Esophagus muscularis mucosa (tissue), 4 donors: Measurements from ENCODE around the gene PRKN. TPM values are rescaled to one million over a fixed set of nuclear protein-coding genes. Genes with fewer than 3 reads are reported as not detected.

Experiments used
- DNase-seq: peaks from one replicate; pipeline ENCODE4 v3.0.0-alpha.2; 2017; ENCODE audit errors: extremely low spot score
- H3K27ac ChIP-seq, 4 donors: fragments of 200-600 bp; sonication (generic); replicated peaks in 1 of 4; 1 replicate in 3 of 4; 2 replicates in 1 of 4; pipeline ENCODE4 v1.5.1; 2016 to 2019; ENCODE audit warnings: mild to moderate bottlenecking in 1 of 4
- H3K27me3 ChIP-seq, 4 donors: fragments of 200-600 bp; sonication (generic); one replicate each; pipeline versions ENCODE4 v1.5.1 to v1.6.0; 2016 to 2019
- H3K36me3 ChIP-seq, 4 donors: fragments of 200-600 bp; sonication (generic); one replicate each; pipeline ENCODE4 v1.5.1; 2016 to 2019
- H3K4me1 ChIP-seq, 4 donors: fragments of 200-600 bp; sonication (generic); one replicate each; pipeline ENCODE4 v1.5.1; 2016 to 2019
- H3K4me3 ChIP-seq, 4 donors: fragments of 200-600 bp; sonication (generic); 1 replicate in 2 of 4; 2 replicates in 2 of 4; pipeline ENCODE4 v1.5.1; 2016 to 2019; ENCODE audit warnings: mild to moderate bottlenecking in 4 of 4, moderate library complexity in 1 of 4
- H3K9me3 ChIP-seq, 4 donors: fragments of 200-600 bp; sonication (generic); 1 replicate in 3 of 4; 2 replicates in 1 of 4; pipeline ENCODE4 v1.5.1; 2016 to 2019
- EP300 ChIP-seq: sonication (generic); formaldehyde crosslinking; IDR thresholded peaks from one replicate; pipeline ENCODE4 v1.6.1; 2017; ENCODE audit warnings: antibody characterized with exemption
- POLR2A ChIP-seq: fragments of 450-650 bp; IDR thresholded peaks from one replicate; pipeline ENCODE4 v1.6.1; 2017; ENCODE audit warnings: antibody characterized with exemption, moderate library complexity, mild to moderate bottlenecking, low read depth
- POLR2AphosphoS5 ChIP-seq, 2 donors: sonication (generic); formaldehyde crosslinking; IDR thresholded peaks; one replicate each; pipeline ENCODE4 v1.6.1; 2017; ENCODE audit warnings: antibody characterized with exemption in 2 of 2
- WGBS: methylation state at CpG from one replicate; pipeline ENCODE4 v1.1.5; 2018; 5-methylcytosine and 5-hydroxymethylcytosine counted together
- intact Hi-C: fragments of 100-400 bp; cut with DNase I; formaldehyde crosslinking; loops from one replicate; pipeline ENCODE4 v1.15.1; 2023
- total RNA-seq, 4 donors: library from RNA; depleted of rRNA; stranded (reverse); fragments of >200 nt; gene quantifications; one replicate each; pipeline versions ENCODE4 v1.1.0 to v1.2.1, GENCODE V29; 2016
- TF ChIP-seq, protein P1 (sequence below), 3 experiments: fragments of 200-600 bp in 2 of 3; fragments of 450-650 bp in 1 of 3; sonication (generic) in 2 of 3; IDR thresholded peaks; one replicate each; pipeline ENCODE4 v1.5.1; 2017 to 2019; ENCODE audit warnings: antibody characterized with exemption in 3 of 3, mild to moderate bottlenecking in 2 of 3, moderate library complexity in 1 of 3

Gene PRKN
- total RNA-seq, 4 donors from 2014 or later, result 9.6 to 14.5 (median 10.8) TPM

GRCh38 chr6:162441991-162442390 is 285.6 kb downstream of the PRKN start:
- intact Hi-C loops, result no loop called here

DNA sequence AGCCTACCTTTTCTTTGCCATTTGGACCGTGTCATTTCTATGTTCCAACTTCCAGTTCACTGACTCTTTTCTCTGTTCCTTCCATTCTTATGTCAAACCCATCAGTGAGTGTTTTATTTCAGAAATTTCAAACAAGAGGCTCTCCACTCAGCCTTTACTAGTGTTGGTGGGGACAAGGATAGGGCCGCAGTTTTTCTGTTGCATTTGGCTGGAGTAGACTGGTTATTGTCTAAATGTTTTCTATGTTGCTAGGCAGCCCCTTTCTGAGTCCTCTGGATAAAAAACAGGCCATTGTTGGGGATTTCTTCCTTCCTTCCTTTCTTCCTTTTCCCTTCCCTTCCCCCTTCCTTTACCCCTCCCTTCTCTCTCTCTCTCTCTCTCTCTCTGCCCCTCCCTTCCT is 288.6 kb downstream of the PRKN start:
- Histone ChIP-seq H3K27ac (no peak overlapping the region), H3K4me1 (no peaks in the 10 kb centered on the region), H3K9me3 (peaks cover 0 to 19% (median 8%) of the 10 kb centered on the region in 4 donors), H3K27me3 (no peaks in the 10 kb centered on the region), H3K4me3 (no peak overlapping the region), H3K36me3 (peaks cover 0 to 8% (median 0%) of the 10 kb centered on the region in 4 donors)
- intact Hi-C loops, result no loop called here
- no peak for DNase-seq
- 24% methylated on average over 2 of the region's 2 CpGs for WGBS
- no peak for TF ChIP-seq EP300
- no peak for TF ChIP-seq POLR2A
- TF ChIP-seq, protein P1, sequence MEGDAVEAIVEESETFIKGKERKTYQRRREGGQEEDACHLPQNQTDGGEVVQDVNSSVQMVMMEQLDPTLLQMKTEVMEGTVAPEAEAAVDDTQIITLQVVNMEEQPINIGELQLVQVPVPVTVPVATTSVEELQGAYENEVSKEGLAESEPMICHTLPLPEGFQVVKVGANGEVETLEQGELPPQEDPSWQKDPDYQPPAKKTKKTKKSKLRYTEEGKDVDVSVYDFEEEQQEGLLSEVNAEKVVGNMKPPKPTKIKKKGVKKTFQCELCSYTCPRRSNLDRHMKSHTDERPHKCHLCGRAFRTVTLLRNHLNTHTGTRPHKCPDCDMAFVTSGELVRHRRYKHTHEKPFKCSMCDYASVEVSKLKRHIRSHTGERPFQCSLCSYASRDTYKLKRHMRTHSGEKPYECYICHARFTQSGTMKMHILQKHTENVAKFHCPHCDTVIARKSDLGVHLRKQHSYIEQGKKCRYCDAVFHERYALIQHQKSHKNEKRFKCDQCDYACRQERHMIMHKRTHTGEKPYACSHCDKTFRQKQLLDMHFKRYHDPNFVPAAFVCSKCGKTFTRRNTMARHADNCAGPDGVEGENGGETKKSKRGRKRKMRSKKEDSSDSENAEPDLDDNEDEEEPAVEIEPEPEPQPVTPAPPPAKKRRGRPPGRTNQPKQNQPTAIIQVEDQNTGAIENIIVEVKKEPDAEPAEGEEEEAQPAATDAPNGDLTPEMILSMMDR (IDR thresholded peaks at IDR 0.05), result no peak
- no peak for TF ChIP-seq POLR2AphosphoS5 (IDR thresholded peaks at IDR 0.05)

More at GRCh38 chr6:162441991-162442390, 285.6 kb downstream of the PRKN start:
- H3K27me3 ChIP-seq, result no peaks in the 10 kb centered on the region
- H3K4me3 ChIP-seq, result no peak overlapping the region
- H3K9me3 ChIP-seq, result peaks cover 0 to 19% (median 8%) of the 10 kb centered on the region in 4 donors
- H3K27ac ChIP-seq, result no peak overlapping the region
- WGBS, result 85% methylated on average over 5 of the region's 5 CpGs
- peaks cover 0 to 8% (median 0%) of the 10 kb centered on the region in 4 donors for H3K36me3 ChIP-seq
- TF ChIP-seq EP300, result no peak
- TF ChIP-seq POLR2AphosphoS5 (IDR thresholded peaks at IDR 0.05), result no peak
- TF ChIP-seq POLR2A, result no peak
- TF ChIP-seq, protein P1 (IDR thresholded peaks at IDR 0.05), result no peak
- DNase-seq, result no peak
- H3K4me1 ChIP-seq, result no peaks in the 10 kb centered on the region

GRCh38 chr6:162435071-162435470 is 292.5 kb downstream of the PRKN start:
- intact Hi-C loops, result no loop called here
- H3K27me3 ChIP-seq, result no peaks in the 10 kb centered on the region
- TF ChIP-seq POLR2A, result no peak
- TF ChIP-seq POLR2AphosphoS5 (IDR thresholded peaks at IDR 0.05), result no peak
- TF ChIP-seq, protein P1 (IDR thresholded peaks at IDR 0.05), result no peak
- TF ChIP-seq EP300, result no peak
- no peak overlapping the region for H3K4me3 ChIP-seq
- DNase-seq, result no peak
- H3K27ac ChIP-seq, result no peak overlapping the region
- no peaks in the 10 kb centered on the region for H3K4me1 ChIP-seq
- peaks cover 0 to 19% (median 8%) of the 10 kb centered on the region in 4 donors for H3K9me3 ChIP-seq
- no peaks in the 10 kb centered on the region for H3K36me3 ChIP-seq

GRCh38 chr6:162421004-162421403 is 306.6 kb downstream of the PRKN start:
- no peak overlapping the region for H3K4me3 ChIP-seq

More at GRCh38 chr6:162421004-162421403, 306.6 kb downstream of the PRKN start:
- H3K4me1 ChIP-seq, result no peaks in the 10 kb centered on the region
- intact Hi-C loops, result no loop called here
- no peaks in the 10 kb centered on the region for H3K9me3 ChIP-seq
- no peak for DNase-seq
- H3K36me3 ChIP-seq, result no peaks in the 10 kb centered on the region
- no peaks in the 10 kb centered on the region for H3K27me3 ChIP-seq
- TF ChIP-seq EP300, result no peak
- TF ChIP-seq POLR2A, result no peak
- TF ChIP-seq, protein P1 (IDR thresholded peaks at IDR 0.05), result no peak
- TF ChIP-seq POLR2AphosphoS5 (IDR thresholded peaks at IDR 0.05), result no peak
- H3K27ac ChIP-seq, result no peak overlapping the region
- WGBS, result 70% methylated on average over 4 of the region's 4 CpGs
